GM19351 (cell line): ENCODE results near the gene WDR88.
"Not testable (repeated sequence)": the region's sequence is repeated elsewhere in the genome, so short reads cannot be mapped to it uniquely, and the experiment has no call there.

Source experiments
- ATAC-seq: cut with Tn5 transposase; IDR thresholded peaks from one replicate; pipeline ENCODE4 v1.9.1; 2021; ENCODE audit warnings: mild to moderate bottlenecking, moderate library complexity; ENCODE audit not compliant: unreplicated experiment

Gene WDR88

DNA sequence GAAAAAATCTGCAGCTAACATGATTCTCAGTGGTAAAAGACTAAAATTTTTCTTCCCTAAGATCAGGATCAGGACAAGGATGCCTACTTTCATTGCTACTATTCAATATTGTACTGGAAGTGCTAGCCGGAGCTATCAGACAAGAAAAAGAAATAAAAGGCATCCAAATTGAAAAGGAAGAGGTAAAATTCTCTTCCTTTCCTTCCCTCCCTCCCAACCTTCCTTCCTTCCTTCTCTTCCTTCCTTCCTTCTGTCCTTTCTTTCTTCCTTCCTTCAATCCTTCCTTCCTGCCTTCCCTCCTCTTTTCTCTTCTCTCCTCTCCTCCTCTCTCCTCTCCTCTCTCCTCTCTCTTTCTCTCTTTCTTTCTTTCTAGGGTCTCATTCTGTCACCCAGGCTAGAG lies 35.5 kb downstream of the WDR88 start:
- ATAC-seq = no peak

DNA sequence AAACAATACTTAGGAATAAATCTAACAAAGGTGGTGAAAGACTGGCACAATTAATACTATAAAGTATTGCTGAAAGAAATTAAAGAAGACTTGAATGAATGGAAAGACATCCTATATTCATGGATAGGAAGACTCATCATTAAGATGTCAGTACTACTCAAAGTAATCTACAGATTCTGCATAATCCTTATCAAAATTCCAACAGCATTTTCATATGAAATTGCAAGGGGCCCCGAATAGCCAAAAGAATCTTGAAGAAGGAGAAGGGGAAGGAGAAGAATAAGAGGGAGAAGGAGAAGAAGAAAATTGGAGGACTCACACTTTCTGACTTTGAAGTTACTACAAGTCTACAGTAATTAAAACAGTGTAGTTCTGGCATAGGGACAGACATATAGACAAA lies 36.6 kb downstream of the WDR88 start:
- no peak for ATAC-seq

DNA sequence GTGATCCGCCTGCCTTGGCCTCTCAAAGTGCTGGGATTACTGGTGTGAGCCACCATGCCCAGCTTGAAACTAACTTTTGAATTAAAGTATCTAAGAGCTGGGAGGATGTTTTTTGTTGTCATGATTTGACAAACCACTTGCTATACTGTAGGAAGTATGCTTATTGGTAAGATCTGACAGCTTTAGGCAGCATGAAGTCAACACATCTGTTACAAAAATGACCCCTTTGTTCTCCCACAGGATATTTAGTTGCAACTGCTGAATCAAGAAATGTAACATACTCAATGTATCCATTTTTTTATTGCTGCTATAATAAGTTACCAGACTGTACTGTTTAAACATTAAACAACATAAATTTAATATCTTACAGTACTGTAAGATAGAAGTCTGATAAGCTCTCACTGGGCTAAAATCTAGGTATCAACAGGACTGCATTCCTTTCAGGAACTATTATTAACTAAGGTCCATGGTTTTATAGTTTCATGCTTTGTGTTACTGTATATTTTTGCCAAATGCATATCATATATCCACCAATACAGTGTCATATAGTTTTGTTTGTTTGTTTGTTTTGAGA lies 39.4 kb downstream of the WDR88 start:
- no peak for ATAC-seq

DNA sequence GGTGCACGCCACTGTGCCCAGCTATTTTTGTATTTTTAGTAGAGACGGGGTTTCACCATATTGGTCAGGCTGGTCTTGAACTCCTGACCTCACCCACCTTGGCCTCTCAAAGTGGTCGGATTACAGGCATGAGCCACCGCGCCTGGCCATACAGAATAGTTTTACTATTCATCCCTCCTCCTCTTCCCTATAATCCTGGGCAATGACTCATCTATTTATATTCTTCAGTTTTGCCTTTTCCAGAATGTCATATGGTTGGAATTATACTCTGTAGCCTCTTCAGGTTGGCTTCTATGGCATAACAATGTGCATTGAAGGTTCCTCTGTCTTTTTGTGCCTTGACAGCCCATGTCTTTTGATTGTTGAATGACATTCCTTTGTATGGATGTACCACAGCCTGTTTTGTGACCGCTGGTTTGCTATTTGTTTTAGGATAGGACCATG lies 40.0 kb downstream of the WDR88 start:
- ATAC-seq = no peak

DNA sequence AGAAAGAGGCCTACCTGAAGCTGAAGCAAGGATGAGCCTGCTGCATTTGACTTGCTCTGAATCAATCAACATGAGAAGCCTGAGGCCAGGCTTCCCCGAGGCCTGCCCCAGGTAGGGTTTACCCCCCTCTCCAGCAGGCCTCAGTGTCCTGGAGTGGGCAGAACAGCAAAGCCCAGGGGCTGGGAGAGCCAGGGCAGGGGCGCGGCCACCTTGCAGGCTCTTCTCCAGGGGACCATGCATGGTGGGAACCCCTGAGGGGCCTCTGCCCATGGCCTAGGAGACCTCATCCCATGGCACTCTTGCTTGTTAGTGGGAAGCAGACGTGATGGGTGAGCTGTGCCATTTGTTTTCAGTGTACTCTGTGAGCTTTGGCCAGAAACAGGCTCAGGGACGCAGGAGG lies 42.3 kb downstream of the WDR88 start:
- no peak for ATAC-seq

DNA sequence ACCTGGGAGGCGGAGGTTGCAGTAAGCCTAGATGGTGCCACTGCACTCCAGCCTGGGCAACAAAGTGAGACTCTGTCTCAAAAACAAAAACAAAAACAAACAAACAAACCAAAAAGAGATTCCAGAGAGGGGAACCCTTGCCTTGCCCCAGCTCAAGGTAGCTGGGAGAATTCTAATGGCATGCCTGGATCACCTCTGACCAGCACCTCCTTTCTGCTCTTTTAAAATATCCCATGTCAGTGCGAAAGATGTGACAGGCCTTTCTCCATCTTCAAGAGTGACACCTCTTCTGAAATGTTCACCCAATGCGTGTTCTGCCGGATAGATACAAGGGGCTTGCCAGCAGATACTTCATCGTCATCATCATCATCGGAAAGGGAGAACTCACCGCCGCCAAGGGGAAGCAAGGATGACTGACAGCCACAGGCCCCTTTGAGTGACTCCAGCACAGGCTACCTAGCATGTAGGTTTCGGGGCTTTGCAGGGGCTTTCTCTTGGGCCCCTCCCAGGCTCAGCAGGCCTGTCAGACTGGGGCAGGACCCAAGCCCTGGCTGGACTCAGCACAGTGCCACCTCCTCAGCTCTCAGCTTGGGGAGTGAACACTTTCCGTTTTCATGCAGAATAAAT lies 43.4 kb downstream of the WDR88 start:
- no peak for ATAC-seq

DNA sequence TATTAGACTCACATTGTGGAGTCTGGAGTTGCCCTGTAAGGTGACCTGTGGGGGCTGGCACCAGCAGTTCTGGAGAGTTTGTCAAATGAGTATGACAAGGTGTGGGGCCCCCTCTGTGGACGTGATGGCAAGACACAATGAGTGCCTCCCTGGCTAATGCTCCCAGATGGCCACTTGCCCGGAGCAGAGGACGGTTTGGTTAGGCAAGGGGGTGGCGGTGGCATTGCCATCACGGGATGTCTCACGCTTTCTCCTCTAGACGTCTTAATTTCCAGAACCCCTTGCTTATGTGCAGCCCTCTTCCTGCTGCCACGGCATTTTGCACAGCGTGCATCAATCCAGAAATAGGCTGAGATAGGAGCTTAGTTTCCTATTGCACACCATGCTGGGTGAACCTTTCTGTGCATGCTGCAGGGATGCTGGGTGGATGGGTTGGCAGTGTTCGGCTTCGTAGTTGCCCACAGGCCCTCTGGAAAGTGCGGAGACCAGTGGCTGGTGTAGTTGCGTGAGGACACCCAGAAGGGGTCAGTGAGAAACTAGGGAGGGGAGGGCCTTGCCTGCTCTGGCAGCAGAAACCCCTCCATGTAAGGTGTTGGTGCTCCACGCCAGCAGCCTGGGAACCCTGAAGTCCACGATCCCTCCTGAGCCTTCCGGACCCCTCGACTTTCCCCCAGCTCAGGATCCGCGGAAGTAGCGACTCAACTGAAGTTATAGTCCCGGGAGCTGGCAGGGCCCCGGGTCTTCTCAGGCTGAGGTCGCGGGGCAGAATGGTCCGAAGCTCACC lies 44.2 kb downstream of the WDR88 start:
- ATAC-seq = peak; percentile 1

DNA sequence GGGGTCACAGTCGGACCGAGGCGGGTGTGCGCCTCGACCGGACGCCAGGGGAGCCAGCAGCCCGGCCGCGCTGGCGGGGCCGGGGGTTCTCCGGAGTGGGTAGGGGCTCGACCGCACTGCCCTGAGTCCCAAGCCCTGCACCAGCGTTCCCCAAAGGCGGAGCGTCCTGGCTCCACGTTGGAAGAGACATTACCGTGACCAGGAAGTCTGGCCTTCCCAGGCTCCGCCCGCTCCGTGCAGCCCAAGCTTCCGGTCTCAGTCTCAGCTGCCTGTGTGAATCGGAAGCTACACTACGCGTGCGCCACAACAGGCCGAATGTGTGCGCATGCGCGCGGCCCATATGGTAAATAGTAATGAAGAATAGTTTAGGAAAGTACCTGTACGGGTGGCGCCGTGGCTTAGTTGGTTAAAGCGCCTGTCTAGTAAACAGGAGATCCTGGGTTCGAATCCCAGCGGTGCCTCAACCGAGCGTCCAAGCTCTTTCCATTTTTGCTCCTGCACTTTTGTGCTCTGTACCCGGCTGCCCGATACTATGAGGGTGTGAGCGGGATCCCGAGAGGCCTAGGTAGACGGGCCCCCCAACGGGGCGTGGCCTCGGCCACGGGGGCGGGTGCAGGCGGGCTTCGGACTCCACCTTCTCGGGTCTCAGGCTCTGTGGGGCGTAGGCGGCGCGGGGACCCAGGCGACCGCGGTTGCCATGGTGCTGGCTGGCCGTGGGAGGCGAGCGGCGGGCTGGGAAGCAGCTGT lies 44.9 kb downstream of the WDR88 start:
- ATAC-seq = peak; percentile 85

DNA sequence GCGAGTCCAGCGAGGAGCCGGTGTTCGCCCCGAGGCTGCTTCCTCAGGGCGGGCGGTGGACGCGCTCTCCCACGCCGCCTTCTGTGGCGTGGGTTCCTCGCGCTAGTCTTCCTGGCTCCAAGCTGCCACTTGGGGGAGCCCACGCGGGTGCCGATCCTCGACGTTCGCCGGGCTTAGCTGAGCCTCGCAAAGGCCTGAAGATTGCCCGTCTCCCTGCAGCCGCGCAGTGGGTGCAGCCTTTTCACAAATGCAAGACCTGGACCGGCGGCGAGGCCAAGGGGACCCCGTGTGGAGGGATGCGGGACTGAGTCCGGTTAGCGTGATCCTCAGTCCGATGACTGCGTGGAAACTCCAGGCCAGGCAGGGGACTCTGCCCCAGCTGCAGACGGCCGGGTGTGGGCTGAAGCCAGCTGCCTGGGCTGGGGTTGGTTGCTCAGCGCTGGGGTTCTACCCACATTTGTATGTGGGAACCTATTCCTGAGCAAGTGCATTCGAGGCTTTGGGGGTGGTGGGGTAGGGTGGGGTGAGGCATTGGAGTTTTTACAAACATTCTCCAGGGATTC lies 45.6 kb downstream of the WDR88 start:
- peak; percentile 20 for ATAC-seq

DNA sequence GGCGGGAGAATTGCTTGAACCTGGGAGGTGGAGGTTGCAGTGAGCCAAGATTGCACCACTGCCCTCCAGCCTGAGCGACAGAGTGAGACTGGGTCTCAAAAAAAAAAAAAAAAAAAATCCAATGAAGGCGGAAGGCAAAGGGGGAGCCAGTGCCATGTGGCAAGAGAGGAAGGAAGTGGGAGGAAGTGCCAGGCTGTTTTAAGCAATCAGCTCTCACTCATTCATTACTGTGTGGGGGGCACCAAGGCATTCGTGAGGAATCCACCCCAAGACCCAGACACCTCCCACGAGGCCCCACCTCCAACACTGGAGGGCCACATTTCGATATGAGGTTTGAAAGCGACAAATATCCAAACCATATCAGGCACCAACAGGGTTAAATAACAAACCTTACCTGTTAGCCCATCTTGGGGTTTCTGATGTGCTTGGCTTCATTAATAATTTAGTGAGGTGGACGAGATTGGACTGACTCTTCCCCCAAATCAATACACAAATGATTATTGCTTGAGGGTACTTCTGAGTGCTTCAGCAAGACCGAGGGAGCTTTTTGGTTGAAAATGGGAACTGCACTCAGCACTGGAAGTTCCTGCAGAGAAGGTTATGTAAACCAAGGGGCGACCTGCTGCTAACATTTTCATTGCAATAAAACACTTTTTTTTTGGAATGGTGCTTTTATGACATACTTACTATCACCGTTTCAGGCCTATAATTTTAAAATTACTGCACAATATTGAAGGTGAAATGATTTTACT lies 54.7 kb downstream of the WDR88 start:
- no peak for ATAC-seq

DNA sequence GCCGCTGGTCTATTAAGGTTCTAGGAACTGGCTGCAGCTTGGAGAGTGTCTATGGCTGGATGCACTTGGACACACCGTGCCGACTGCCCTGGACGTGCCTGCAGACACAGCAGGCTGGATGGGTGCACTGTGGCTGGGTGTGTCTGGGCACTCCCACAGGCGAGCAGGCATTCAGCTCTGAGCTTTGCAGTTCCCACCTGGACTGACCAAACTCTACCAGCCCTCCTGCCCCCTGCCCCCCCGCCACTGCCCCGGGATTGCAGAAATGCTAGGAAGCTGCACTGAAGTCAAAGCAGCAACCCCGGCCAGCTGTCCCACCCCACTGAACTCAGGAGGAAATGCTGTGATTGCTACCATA lies 55.2 kb downstream of the WDR88 start:
- ATAC-seq = no peak

DNA sequence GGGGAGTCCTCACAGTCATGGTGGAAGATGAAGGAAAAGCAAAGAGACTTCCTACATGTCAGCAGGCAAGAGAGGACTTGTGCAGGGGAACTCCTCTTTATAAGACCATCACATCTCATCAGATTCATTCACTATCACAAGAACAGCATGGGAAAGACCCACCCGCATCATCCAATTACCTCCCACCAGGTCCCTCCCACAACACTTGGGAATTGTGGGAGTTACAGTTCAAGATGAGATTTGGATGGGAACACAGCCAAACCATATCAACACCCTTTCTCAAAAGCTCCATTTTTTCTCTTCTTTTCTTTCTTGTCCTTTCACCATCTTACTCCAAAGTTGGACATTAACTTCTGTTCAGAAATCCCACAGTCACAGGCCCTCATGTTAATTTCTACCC lies 57.5 kb downstream of the WDR88 start:
- ATAC-seq = no peak

DNA sequence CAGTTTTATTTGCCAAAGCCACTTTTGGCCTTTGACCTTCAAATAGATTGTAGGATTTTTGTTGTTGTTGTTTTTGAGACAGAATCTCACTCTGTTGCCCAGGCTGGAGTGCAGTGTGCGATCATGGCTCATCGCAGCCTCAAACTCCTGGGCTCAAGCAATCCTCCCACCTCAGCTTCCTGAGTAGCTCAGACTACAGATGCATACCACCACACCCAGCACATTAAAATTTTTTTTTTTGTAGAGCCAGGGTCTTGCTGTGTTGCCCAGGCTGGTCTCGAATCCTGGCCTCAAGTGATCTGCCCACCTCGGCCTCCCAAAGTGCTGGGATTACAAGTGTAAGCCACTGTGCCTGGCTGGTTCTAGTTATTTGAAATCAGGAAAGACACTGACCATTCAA lies 59.2 kb downstream of the WDR88 start:
- ATAC-seq = not testable (repeated sequence)

DNA sequence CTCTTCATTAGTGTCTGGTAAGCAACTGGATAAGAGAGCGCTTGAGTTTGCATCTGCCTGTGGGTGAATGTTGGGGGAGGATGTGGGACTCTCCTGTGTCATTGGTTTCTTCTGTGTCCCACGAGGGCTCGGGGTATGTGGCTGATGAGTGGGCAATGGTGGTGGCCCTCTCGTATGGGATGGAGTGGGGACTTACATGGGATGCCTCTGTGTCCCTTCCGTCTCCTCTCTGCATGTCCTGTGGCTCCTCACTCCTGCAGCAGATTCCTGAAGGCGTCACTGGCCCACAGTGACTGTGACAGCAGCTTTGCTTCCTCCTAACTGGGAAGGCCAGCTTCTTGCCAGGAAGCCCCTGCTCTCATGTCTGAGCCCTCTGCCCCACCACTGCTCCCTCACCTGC lies 59.6 kb downstream of the WDR88 start:
- no peak for ATAC-seq

DNA sequence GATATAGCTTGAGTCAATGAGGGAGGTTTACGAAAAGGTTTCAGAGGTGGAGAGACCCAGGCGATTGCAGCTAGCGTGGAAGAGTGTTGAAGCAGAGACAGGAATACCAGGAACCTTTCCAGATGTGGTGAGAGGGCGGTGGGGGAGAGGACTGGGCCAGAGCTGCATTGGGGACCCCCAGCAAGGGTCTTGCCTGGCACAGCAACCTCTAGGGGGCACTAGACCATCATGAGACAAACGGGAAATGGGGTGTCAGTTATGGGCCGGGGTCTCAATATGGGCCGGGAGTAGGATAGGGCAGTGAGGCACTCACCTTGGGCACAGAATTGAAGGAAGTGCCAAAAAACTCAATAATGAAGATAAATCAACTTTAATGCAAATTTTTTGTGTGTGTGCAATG lies 60.1 kb downstream of the WDR88 start:
- ATAC-seq = no peak

DNA sequence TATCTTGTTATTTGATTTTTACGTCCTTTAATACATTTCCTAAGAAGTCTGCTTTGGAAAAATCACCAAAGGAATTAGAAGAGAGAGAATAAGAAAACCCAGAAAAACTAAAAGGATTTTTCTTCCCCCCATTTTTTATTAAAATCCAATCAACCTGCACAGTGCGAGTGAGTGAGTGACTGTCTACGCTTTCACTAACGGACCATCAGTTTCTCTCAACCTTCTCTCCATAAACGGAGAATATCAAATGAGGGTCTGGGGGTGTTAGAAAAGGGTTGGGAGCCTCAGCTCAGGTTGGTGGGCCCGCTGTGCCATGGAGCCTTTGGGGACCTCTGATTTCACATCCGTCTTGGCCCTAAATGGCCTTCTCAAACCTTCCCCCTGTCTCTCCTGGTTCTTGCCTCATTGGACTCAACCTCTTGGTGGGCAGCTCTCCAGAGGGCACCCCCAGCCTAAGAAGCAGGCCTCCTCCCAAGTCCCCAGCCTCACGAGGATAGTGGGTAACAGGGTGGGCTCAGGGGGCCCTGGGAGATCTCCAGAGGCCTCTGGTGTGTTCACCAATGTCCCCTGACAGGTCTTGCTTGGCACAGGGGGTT lies 61.5 kb downstream of the WDR88 start:
- ATAC-seq = no peak

DNA sequence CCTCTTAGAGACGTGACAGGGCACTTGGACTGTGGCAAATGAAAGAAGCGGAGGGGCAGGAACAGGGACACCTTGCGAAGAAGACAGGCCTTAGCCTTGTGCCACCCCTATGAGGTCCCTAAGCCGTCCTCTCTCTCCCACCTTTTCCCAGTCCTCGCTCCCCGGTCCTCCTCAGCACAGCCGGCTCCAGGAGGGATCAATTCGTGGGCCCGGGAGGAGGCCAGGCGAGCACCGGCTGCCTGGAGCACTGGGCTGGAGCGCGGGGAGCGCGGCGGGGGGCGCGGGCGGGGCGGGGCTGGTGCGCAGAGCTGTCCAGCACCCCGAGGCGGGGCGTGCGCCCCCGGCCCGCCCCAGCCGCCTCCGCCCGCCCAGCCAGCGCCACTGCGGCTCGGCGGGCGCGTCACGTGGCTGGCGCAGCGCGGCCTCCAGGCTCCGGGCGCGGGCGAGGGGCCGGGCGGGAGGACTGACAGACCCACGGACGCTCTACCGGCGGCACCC lies 62.0 kb downstream of the WDR88 start, which contains the start of gene LRP3:
Gene LRP3, plus strand, starts transcription at position 466 of the 498 bp plus-strand sequence. CDS start 456 bp downstream, outside the sequence.
- ATAC-seq = no peak

DNA sequence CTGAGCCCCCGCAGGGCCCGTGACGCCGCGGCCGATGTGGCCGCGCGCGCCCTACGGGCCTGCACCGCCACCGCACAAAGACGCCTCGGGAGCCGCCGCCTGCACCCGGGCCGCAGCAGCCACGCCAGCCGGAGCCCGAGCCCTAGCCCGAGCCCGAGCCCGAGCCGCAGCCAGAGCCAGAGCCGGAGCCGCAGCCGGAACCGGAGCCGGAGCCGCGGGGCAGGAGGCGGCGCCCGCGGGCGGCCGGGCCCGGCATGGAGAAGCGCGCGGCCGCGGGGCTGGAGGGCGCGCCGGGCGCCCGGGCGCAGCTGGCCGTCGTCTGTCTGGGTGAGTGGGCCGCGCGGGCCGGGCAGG lies 62.6 kb downstream of the WDR88 start:
- ATAC-seq = no peak

DNA sequence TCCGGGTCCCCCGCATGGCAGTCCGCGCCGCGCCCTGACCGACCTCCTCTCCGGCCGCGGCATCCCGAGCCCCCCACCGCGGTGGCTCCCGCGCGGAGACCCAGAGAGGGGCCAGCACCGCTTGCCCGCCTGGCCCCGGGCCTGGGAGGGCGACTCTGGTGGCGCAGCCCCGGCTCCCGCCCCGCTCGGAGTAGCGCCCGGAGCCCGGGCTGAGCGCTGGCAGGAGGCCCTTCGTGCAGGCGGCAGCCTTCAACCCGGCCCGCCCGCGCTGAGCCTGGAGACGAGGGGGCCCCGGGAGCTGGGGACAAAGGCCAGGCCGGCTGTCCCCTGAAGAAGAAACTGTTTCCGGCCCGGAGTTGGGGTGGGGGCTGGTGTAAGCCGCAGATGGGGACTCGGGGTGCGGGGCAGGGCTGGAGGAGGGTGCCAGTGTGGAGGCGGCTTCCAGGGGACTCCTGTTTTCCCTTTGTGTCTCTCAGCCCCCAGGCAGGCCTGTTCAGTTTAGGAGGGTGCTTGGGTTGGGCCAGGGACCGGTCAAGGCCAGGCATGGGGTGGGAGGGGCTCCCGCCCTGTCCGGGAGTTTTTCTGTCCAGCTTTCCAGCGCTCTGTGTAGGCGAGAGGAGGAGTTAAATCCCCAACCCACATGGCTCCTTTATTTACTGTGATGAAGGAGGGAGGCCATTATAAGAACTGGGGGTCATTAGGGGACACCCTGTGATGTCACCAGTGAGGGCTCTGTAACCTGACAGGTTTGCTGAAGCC lies 63.2 kb downstream of the WDR88 start:
- no peak for ATAC-seq
